HG02870 (cell line): ENCODE results near the gene OR8K5.
"Not testable (repeated sequence)": the region's sequence is repeated elsewhere in the genome, so short reads cannot be mapped to it uniquely, and the experiment has no call there.

Source experiments
- ATAC-seq: cut with Tn5 transposase; IDR thresholded peaks from one replicate; pipeline ENCODE4 v1.9.1; 2021; ENCODE audit warnings: mild to moderate bottlenecking, moderate library complexity; ENCODE audit not compliant: unreplicated experiment

The OR8K5 gene, protein sequence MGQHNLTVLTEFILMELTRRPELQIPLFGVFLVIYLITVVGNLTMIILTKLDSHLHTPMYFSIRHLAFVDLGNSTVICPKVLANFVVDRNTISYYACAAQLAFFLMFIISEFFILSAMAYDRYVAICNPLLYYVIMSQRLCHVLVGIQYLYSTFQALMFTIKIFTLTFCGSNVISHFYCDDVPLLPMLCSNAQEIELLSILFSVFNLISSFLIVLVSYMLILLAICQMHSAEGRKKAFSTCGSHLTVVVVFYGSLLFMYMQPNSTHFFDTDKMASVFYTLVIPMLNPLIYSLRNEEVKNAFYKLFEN

DNA sequence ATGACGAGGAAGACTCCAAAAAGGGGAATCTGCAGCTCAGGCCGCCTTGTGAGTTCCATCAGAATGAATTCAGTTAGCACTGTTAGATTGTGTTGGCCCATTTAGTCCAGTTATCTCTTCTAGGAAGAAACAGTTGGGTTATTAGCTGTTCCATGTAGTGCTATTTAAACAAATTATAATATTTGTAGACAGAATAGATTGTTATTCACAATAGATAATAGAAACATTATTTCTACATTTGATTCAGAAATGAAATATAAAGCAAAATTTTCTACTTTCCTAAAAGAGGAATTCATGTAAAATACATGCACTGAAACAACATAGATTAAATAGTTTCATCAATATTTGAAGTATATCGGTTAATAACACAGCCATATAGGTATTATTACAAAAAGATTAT is at the start of gene OR8K5:
Gene OR8K5, minus strand, starts transcription at position 101 of the 400 bp plus-strand sequence. Its CDS starts 0 bp downstream, at position 101.
- no peak for ATAC-seq

DNA sequence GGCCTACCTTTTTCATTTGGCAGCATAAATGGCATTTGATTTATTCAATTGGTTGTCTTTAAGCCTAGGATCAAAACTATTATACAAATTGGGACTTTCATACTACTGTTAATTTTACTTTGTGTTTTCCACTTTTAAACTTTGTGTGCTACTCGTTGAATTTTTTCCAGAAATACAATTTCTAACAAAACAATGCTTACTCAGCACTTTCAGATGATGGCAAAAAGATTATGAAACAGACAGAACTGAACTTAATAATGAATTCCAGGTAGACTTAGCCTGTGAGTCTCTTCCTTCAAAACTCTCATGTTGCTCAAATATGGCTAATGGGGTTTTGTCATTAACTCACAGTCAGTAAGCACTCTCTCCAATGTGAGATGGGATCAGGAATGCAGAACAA is 47.7 kb upstream of the OR8K5 start:
- ATAC-seq: no peak

DNA sequence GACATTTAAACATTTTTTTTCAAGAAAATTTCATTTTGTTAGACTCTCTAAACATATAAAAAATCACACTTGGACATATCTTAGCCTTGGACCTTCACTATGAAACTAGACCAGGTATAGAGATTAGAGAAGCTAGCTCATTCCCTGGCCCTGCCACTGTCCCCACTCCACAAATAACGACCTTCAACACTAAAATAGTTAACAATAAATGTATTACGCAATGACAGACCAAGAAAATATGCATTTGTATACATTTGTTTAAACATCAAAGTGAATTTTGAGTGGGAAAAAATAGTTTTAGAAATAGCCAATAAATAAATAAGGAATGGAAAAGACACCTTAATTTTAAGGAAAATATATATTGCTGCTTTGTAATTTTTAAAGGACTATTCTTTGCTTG is 37.2 kb upstream of the OR8K5 start:
- ATAC-seq: no peak

GRCh38 chr11:56196705-56197104 is 36.6 kb upstream of the OR8K5 start:
- ATAC-seq: no peak

- ATAC-seq: no peak
These were observed 28.5 kb upstream of the OR8K5 start for GRCh38 chr11:56188602-56189001.

GRCh38 chr11:56183459-56183858 is 23.3 kb upstream of the OR8K5 start:
- no peak for ATAC-seq

- no peak for ATAC-seq
These were observed 16.2 kb upstream of the OR8K5 start, which contains the start of gene OR5J2 for GRCh38 chr11:56176318-56176717. Gene OR5J2, plus strand, starts transcription at chr11:56176618. Its CDS starts 0 bp downstream, at chr11:56176618.

DNA sequence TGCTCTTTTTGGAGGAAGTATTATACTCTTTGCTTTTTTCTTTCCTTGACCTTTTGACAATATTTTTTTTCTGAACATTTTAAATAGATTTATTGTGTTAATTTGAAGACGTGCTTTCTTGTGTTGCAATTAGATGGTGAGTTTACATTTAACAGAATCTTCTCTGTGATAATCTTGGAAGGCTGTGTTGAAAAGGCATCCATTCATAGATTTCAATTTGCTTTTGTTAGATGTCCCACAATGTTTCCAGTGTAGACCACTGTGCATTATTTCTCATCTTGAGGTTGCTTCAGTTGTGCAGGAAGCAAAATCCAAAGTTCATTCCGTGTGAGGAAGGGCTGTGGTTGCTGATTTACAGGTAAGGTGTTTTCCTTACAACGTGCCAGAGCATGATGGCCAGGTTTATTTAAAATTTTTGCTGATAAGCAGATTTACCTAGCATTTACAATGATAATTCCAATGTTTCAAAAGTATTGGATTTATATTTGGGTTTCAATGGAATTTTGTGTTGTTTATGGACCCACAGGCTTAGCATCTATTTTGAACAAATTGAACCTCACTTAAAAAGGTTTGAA is 12.2 kb upstream of the OR8K5 start:
- no peak for ATAC-seq

DNA sequence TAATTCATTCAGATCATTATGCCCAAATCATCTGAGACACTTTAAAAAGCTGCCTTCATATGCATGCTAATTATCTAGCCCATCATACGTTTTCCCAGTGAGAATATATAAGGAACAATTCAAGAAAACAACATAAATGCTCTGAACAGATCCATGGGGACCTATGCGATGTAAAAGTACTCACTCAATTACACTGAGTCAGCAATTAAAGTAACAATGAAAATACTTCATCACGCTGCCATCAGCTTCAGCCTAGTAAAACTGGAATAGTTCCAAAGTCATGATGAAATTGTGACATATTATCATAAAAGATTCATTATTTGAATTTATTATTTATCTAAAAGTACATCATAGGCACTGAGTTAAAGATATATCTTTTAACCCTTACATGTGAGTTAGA is 3.7 kb upstream of the OR8K5 start:
- no peak for ATAC-seq

GRCh38 chr11:56152333-56152732 is 7.8 kb downstream of the OR8K5 start:
- no peak for ATAC-seq

GRCh38 chr11:56151376-56151775 is 8.7 kb downstream of the OR8K5 start:
- ATAC-seq: no peak

DNA sequence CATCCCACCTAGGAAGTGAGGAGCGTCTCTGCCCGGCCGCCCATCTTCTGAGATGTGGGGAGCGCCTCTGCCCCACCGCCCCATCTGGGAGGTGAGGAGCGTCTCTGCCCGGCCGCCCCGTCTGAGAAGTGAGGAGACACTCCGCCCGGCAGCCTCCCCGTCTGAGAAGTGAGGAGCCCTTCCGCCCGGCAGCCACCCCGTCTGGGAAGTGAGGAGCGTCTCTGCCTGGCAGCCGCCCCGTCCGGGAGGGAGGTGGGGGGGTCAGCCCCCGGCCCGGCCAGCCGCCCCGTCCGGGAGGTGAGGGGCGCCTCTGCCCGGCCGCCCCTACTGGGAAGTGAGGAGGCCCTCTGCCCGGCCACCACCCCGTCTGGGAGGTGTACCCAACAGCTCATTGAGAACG is 16.4 kb downstream of the OR8K5 start:
- ATAC-seq: not testable (repeated sequence)

DNA sequence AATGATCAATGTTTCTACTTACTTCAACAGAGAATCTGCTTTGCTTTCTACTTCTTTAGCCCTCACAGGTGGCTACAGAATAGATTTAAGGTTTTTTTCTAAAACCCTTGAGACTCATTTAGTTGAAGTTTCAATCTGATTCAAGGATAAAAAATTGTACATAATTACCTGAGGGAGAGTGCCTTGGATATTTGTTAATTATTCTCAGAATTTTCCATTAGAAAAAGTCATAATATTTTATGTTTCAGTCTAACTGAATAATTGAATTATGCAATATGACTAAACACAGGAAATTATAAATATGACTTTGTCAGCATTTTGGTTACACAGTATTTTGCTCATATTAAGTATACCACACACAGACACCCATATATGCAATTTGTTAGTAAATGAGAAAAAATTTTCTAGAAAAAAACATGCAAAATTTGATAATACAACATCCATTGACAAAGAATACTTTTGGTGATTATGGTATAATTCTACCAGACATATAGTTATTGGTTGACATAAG is 19.9 kb downstream of the OR8K5 start, which contains the start of gene OR8J3:
Gene OR8J3, minus strand, starts transcription at position 51 of the 511 bp plus-strand sequence. CDS start 2,483 bp downstream, outside the sequence.
- ATAC-seq: no peak

DNA sequence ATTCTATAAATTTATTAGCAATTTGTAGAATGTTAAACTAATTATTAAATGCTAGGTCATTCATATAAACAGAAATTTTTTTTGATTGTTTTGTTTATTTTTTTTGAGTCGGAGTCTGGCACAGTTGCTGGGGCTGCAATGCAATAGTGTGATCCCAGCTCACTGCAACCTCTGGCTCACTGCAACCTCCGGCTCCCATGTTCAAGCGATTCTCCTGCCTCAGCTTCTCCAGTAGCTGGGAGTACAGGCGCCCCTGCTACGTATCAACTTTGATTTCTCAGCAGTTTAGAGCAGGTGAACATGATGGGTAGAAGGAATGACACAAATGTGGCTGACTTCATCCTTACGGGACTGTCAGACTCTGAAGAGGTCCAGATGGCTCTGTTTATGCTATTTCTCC is 38.0 kb downstream of the OR8K5 start, which contains the start of gene OR8H3:
Gene OR8H3, plus strand, starts transcription at position 301 of the 400 bp plus-strand sequence. Its CDS starts 0 bp downstream, at position 301.
- no peak for ATAC-seq
